Common myeloid progenitor, CD34-positive (primary cell): Measurements from ENCODE around the gene MEIS1.

Source experiments
- CTCF ChIA-PET: fragments of 350-600 bp; sonication (Branson Sonifier 250); formaldehyde crosslinking; loops from one replicate; lab custom pipeline; 2021; ENCODE audit warnings: antibody characterized with exemption; lab: Charles Lee
- POLR2A ChIA-PET: fragments of 350-600 bp; sonication (Branson Sonifier 250); formaldehyde crosslinking; loops from one replicate; lab custom pipeline; 2021; ENCODE audit warnings: antibody characterized with exemption; lab: Charles Lee
- DNase-seq, 3 donors: peaks; one replicate each; pipeline versions ENCODE4 v3.0.0 to v3.0.0-alpha.2; 2013
- H3K27ac ChIP-seq, 2 experiments: 1 replicate in 1 of 2; 2 replicates in 1 of 2; pipeline ENCODE4 v1.7.0; 2013; ENCODE audit warnings: inconsistent platforms in 2 of 2, low read length in 2 of 2, mild to moderate bottlenecking in 2 of 2, low read depth in 1 of 2, moderate library complexity in 1 of 2; ENCODE audit not compliant: severe bottlenecking in 2 of 2, insufficient read depth in 1 of 2, poor library complexity in 1 of 2
- H3K27me3 ChIP-seq, 5 experiments: replicated peaks in 2 of 5; 1 replicate in 3 of 5; 2 replicates in 2 of 5; pipeline versions ENCODE4 v1.6.1 to v1.7.0; 2013; ENCODE audit warnings: low read length in 4 of 5, mild to moderate bottlenecking in 2 of 5, moderate library complexity in 2 of 5, inconsistent platforms in 1 of 5; ENCODE audit not compliant: insufficient read depth in 5 of 5, control insufficient read depth in 4 of 5
- H3K36me3 ChIP-seq, 4 experiments: 1 replicate in 2 of 4; 2 replicates in 2 of 4; pipeline versions ENCODE4 v1.6.1 to v1.7.0; 2013; ENCODE audit warnings: low read length in 3 of 4, control low read depth in 1 of 4, mild to moderate bottlenecking in 1 of 4; ENCODE audit not compliant: control insufficient read depth in 4 of 4, insufficient read depth in 4 of 4
- H3K4me1 ChIP-seq, 4 experiments: 1 replicate in 3 of 4; 2 replicates in 1 of 4; pipeline versions ENCODE4 v1.6.1 to v1.7.1; 2013; ENCODE audit warnings: low read length in 3 of 4, mild to moderate bottlenecking in 3 of 4, control low read depth in 1 of 4, inconsistent platforms in 1 of 4, moderate library complexity in 1 of 4; ENCODE audit not compliant: control insufficient read depth in 4 of 4, insufficient read depth in 4 of 4; ENCODE audit errors: control extremely low read depth in 1 of 4
- H3K4me3 ChIP-seq, 7 experiments: 1 replicate in 4 of 7; 2 replicates in 3 of 7; pipeline versions ENCODE4 v1.5.1 to v1.7.0; 2013; ENCODE audit warnings: mild to moderate bottlenecking in 7 of 7, low read length in 6 of 7, moderate library complexity in 6 of 7, inconsistent platforms in 2 of 7, low read depth in 2 of 7, control low read depth in 1 of 7; ENCODE audit not compliant: insufficient read depth in 4 of 7, control insufficient read depth in 1 of 7; ENCODE audit errors: extremely low read depth in 1 of 7
- H3K9me3 ChIP-seq, 5 experiments: 1 replicate in 4 of 5; 2 replicates in 1 of 5; pipeline versions ENCODE4 v1.6.1 to v1.7.1; 2013; ENCODE audit warnings: low read length in 4 of 5, mild to moderate bottlenecking in 2 of 5, inconsistent platforms in 1 of 5, low read depth in 1 of 5, moderate library complexity in 1 of 5; ENCODE audit not compliant: control insufficient read depth in 4 of 5, insufficient read depth in 2 of 5; ENCODE audit errors: control extremely low read depth in 1 of 5
- WGBS: methylation state at CpG from one replicate; pipeline ENCODE4 v1.1.5; 2013; ENCODE audit not compliant: insufficient coverage; 5-methylcytosine and 5-hydroxymethylcytosine counted together

Gene MEIS1

DNA sequence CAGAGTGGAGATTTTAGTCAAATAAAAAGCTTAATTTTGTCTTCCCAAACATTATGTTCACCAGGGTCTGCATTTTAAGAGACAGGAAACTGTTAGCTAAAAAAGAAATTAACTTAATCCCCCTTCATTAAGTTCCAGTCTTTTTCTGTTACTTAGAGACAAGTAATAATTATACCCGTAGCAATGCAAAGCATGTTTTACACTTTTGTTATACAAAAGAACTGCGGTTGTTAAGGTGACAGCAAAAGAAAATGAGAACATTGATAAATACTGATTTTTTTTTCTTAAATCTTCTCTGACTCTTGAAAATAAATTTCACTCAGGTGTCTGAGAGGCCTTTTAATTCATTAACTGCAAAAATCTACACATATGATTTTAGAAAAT lies 101.4 kb downstream of the MEIS1 start:
- Histone ChIP-seq H3K27ac (peak overlapping the region in 1 of 2 experiments; percentile 29), H3K4me3 (no peak overlapping the region), H3K4me1 (peaks cover 0 to 17% (median 2%) of the 10 kb centered on the region in 4 experiments), H3K9me3 (no peaks in the 10 kb centered on the region), H3K36me3 (peaks cover 1 to 16% (median 5%) of the 10 kb centered on the region in 4 experiments), H3K27me3 (no peaks in the 10 kb centered on the region)
- no peak for DNase-seq
- WGBS, result no CpG with 5 or more reads among the region's 2 CpGs
- ChIA-PET POLR2A (no interaction called here), CTCF (interaction anchor here (1.1 to 1.4 kb wide), 4 partner anchors 10 to 91 kb away, joined by 3 to 6 read pairs (median 4); no protein-coding TSS in a partner anchor)

DNA sequence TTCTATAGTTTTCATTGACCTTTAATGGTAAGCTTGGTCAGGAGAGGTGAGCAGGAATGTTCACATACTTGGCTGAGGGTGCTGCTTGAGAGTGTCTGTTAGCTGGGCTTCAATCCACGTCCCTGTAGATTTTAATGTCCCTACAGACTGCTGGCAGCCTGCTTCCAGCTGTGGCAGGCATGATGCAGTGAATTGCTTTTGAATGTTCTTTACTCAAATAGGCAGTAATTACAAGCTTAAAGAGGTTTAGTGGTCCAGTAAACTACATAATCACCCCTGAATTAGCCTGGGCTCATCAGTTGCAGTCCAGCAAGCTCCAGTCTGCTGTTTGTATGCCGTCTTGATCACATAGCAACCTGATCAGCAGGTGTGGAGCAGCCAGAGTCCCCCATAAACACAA lies 102.1 kb downstream of the MEIS1 start:
- Histone ChIP-seq H3K4me1 (peaks cover 0 to 14% (median 0%) of the 10 kb centered on the region in 4 experiments), H3K36me3 (peaks cover 0 to 16% (median 4%) of the 10 kb centered on the region in 4 experiments), H3K27ac (no peak overlapping the region), H3K9me3 (no peaks in the 10 kb centered on the region), H3K27me3 (no peaks in the 10 kb centered on the region), H3K4me3 (no peak overlapping the region)
- 100% methylated on average over 2 of the region's 2 CpGs for WGBS
- ChIA-PET POLR2A (no interaction called here), CTCF (interaction anchor here (0.7 to 1.4 kb wide), 3 partner anchors 23 to 92 kb away, joined by 3 to 6 read pairs (median 3); no protein-coding TSS in a partner anchor)
- DNase-seq, result no peak

GRCh38 chr2:66538291-66538690 lies 103.4 kb downstream of the MEIS1 start:
- Histone ChIP-seq H3K9me3 (no peaks in the 10 kb centered on the region), H3K4me3 (no peak overlapping the region), H3K36me3 (peaks cover 0 to 16% (median 2%) of the 10 kb centered on the region in 4 experiments), H3K4me1 (peaks cover under 1 to 27% (median 3%) of the 10 kb centered on the region in 4 experiments), H3K27me3 (no peaks in the 10 kb centered on the region), H3K27ac (no peak overlapping the region)
- no CpG with 5 or more reads among the region's 1 CpG for WGBS
- ChIA-PET CTCF (interaction anchor here (0.9 to 1.5 kb wide), 3 partner anchors 10 to 20 kb away, joined by 4 to 8 read pairs (median 4); no protein-coding TSS in a partner anchor), POLR2A (interaction anchor here (0.6 kb wide), 1 partner anchor 103 kb away, joined by 3 read pairs; the partner anchor contains the start of gene MEIS1)
- no peak for DNase-seq

GRCh38 chr2:66539452-66539851 lies 104.5 kb downstream of the MEIS1 start:
- Histone ChIP-seq H3K9me3 (no peaks in the 10 kb centered on the region), H3K27me3 (no peaks in the 10 kb centered on the region), H3K4me1 (peaks cover 2 to 29% (median 6%) of the 10 kb centered on the region in 4 experiments), H3K36me3 (peaks cover 0 to 16% (median 3%) of the 10 kb centered on the region in 4 experiments), H3K4me3 (no peak overlapping the region), H3K27ac (no peak overlapping the region)
- ChIA-PET POLR2A (interaction anchor here (0.6 kb wide), 1 partner anchor 17 kb away, joined by 3 read pairs; no protein-coding TSS in a partner anchor), CTCF (interaction anchor here (1.0 to 1.5 kb wide), 3 partner anchors 10 to 33 kb away, joined by 3 to 4 read pairs (median 4); no protein-coding TSS in a partner anchor)
- WGBS, result 95% methylated on average over 4 of the region's 5 CpGs
- no peak for DNase-seq

DNA sequence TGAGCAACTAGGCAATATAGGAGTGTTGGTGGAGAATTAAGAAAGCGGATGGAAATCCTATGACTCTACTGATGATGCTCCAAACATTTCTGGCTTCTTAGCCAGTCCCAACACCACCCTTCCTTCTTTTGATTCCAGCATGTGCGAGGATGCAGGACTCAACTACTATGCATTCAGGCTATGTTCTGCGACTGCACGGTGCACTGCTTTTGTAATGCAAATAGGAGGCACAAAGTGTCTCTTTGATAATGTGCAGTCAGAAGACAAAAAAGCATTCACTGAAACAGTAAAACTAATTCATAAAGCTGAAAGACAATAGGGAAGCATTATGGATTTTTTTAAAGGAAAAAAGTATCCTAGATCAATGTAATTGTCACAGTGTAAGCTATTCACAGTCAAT lies 106.7 kb downstream of the MEIS1 start:
- Histone ChIP-seq H3K4me1 (peaks cover 2 to 17% (median 6%) of the 10 kb centered on the region in 4 experiments), H3K36me3 (peaks cover 0 to 16% (median 3%) of the 10 kb centered on the region in 4 experiments), H3K27ac (peak overlapping the region in 1 of 2 experiments; percentile 0), H3K9me3 (no peaks in the 10 kb centered on the region), H3K4me3 (no peak overlapping the region), H3K27me3 (no peaks in the 10 kb centered on the region)
- POLR2A ChIA-PET, result interaction anchor here (1.0 kb wide), 1 partner anchor 10 kb away, joined by 3 read pairs; no protein-coding TSS in a partner anchor
- CTCF ChIA-PET, result interaction anchor here (0.7 to 1.7 kb wide), 5 partner anchors 8 to 20 kb away, joined by 3 to 4 read pairs (median 3); no protein-coding TSS in a partner anchor
- WGBS, result 100% methylated on average over 2 of the region's 4 CpGs
- DNase-seq, result no peak

DNA sequence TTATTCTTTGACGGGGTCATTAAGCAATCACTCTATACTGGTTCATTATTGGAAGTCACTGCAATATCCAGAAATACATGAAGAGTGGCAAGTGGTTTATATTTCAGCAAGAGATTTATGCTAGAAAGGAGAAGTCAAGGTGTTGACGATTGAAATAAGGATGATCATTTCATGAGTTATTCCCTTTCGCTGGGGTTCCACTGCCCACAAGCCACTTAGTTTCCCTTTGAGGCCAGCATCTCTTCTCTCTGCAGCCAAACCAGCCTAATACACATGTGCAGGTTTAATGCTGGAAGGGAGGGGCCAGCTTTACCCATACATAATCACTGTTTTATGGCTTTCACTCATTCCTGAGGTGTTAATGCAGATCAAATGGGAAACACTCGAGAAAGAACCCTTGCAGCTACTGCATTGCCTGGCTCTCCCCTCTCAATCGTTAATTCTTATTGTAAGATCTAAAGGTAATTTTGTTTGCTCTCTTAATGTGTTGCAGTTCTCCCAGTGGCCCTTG lies 108.4 kb downstream of the MEIS1 start:
- Histone ChIP-seq H3K27ac (no peak overlapping the region), H3K4me1 (peaks cover 2 to 17% (median 6%) of the 10 kb centered on the region in 4 experiments), H3K9me3 (no peaks in the 10 kb centered on the region), H3K27me3 (no peaks in the 10 kb centered on the region), H3K36me3 (peaks cover 0 to 22% (median 2%) of the 10 kb centered on the region in 4 experiments), H3K4me3 (peak overlapping the region in 1 of 7 experiments; percentile 19)
- peak in 2 of 3 donors; percentile 52 to 63 for DNase-seq
- no CpG with 5 or more reads among the region's 5 CpGs for WGBS
- POLR2A ChIA-PET, result interaction anchor here (0.6 to 1.1 kb wide), 3 partner anchors 26 to 99 kb away, joined by 3 read pairs; no protein-coding TSS in a partner anchor
- CTCF ChIA-PET, result interaction anchor here (0.9 to 1.8 kb wide), 5 partner anchors 10 to 22 kb away, joined by 3 to 8 read pairs (median 4); no protein-coding TSS in a partner anchor
